SK-N-SH (cell line): Measurements from ENCODE around the gene BMP6.

Experiments
- EZH2phosphoT487 ChIP-seq: fragments of 200-600 bp; sonication (generic); IDR thresholded peaks from 2 replicates; pipeline ENCODE4 v1.6.1; 2017; ENCODE audit warnings: low read depth, mixed run types, mild to moderate bottlenecking, antibody characterized with exemption, moderate library complexity, borderline replicate concordance
- GABPA ChIP-seq: IDR thresholded peaks from 2 replicates; pipeline ENCODE4 v1.4.0; 2012; ENCODE audit warnings: low read depth, mild to moderate bottlenecking
- GATA2 ChIP-seq: sonication (generic); formaldehyde crosslinking; IDR thresholded peaks from 2 replicates; pipeline ENCODE4 v1.5.0; 2020; ENCODE audit warnings: mild to moderate bottlenecking, missing genetic modification reagents
- MXI1 ChIP-seq: IDR thresholded peaks from 2 replicates; pipeline ENCODE4 v1.6.1; 2012; ENCODE audit warnings: mild to moderate bottlenecking, low read depth, low read length, improper control_type of control experiment
- RAD21 ChIP-seq: IDR thresholded peaks from 2 replicates; pipeline ENCODE4 v1.6.1; 2012; ENCODE audit warnings: mild to moderate bottlenecking, low read length
- RCOR1 ChIP-seq: fragments of 150-350 bp; IDR thresholded peaks from 2 replicates; pipeline ENCODE4 v1.6.1; 2017; ENCODE audit warnings: antibody characterized with exemption, low read length
- TAF1 ChIP-seq: IDR thresholded peaks from 2 replicates; pipeline ENCODE4 v1.6.1; 2012; ENCODE audit warnings: low read depth, mild to moderate bottlenecking, low read length, moderate library complexity, borderline replicate concordance
- TF ChIP-seq, protein P1 (sequence below): fragments of 200-600 bp; sonication (generic); IDR thresholded peaks from 2 replicates; pipeline ENCODE4 v1.6.1; 2017; ENCODE audit warnings: antibody characterized with exemption, mild to moderate bottlenecking, moderate library complexity

GRCh38 chr6:7770111-7770510 lies 44.2 kb downstream of the BMP6 start:
- TF ChIP-seq RAD21 (no peak), GABPA (no peak), EZH2phosphoT487 (no peak), MXI1 (no peak), RCOR1 (no peak), TAF1 (no peak), GATA2 (CRISPR knock-in tag) (no peak)
- TF ChIP-seq, protein P1, sequence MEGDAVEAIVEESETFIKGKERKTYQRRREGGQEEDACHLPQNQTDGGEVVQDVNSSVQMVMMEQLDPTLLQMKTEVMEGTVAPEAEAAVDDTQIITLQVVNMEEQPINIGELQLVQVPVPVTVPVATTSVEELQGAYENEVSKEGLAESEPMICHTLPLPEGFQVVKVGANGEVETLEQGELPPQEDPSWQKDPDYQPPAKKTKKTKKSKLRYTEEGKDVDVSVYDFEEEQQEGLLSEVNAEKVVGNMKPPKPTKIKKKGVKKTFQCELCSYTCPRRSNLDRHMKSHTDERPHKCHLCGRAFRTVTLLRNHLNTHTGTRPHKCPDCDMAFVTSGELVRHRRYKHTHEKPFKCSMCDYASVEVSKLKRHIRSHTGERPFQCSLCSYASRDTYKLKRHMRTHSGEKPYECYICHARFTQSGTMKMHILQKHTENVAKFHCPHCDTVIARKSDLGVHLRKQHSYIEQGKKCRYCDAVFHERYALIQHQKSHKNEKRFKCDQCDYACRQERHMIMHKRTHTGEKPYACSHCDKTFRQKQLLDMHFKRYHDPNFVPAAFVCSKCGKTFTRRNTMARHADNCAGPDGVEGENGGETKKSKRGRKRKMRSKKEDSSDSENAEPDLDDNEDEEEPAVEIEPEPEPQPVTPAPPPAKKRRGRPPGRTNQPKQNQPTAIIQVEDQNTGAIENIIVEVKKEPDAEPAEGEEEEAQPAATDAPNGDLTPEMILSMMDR, result no peak
